ENCODE data around the gene ATOH8.
"Not testable (repeated sequence)": the region's sequence is repeated elsewhere in the genome, so short reads cannot be mapped to it uniquely, and the experiment has no call there.

Gene ATOH8

DNA sequence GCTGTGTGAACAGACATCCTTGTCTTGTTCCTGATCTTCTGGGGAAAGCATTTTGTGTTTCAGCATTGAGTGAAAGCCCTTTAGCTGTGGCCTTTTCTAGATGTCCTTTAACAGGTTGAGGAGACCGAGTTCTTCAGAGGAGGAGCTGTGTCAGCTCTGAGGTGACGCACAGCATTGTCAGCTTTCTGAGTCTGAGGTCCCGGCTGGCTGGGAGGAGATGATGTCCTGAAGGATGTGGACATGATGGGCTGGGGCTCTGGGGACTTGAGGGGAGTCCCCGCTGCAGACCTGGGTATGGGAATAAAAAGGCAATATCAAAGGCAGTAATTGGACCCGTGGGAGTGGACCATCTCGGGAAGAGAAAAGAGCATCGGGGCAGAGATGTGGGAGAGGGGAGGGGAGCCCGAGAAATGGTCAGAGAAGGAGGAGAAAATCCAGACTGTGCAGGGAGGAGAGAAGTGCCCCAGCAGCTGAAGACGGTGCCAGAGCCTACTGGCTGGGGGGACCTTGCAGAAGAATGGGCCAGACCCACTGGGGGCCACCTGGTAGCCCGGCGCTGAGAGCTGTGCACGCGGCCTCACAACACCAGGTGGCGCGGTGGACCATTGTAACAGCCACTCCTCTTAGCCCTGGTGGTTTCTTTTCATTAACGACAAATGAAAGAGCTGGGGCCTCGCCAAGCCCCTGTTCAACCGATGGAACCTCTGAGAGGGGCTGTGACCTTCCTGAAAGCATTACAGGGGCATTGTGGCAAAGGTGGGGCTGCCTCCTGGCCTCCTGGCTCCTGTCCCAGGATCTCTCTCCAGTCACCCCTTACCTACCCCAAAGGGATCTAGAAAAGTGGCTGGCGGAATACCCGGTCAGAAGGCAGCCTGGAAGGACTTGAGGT is 73.4 kb downstream of the ATOH8 start:
- peak; percentile 62 to 80 (median 72) for DNase-seq (ENCODE audit: low read depth in 2 of 3, low spot score in 1 of 3)

DNA sequence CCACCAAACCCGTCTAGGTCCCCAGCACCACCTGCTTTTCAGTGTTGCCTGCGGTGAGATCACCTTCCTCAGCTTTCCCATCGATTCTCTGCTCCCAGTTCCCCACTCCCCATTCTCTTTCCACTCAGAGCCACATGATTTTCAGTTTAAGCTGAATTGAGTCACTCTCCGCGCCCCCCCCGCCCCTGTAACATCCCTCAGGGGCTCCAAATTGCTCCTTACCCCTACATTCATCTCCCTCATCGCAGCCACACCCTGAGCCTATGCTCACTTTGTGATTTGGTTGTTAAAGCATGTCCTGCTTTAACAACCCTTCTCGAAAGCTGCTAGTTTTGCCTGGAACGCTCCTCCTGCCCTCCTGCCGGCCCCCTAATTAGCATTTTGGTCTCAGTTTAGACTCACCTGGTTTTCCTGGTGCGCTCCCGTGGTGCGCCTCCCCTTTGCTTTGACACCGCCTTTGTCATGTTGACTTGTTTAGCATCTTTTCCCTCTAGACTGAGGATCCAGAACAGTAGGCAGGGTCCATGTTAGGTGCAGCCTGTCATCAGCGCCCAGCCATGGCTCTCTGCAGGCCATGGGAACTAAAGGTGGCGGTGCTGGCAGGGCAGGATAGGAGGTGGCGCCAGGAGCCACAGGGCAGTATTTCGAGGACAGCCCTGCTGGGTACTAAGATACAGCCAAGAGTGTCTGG is 74.2 kb downstream of the ATOH8 start:
- DNase-seq (ENCODE audit: low read depth in 2 of 3, low spot score in 1 of 3) = no peak

DNA sequence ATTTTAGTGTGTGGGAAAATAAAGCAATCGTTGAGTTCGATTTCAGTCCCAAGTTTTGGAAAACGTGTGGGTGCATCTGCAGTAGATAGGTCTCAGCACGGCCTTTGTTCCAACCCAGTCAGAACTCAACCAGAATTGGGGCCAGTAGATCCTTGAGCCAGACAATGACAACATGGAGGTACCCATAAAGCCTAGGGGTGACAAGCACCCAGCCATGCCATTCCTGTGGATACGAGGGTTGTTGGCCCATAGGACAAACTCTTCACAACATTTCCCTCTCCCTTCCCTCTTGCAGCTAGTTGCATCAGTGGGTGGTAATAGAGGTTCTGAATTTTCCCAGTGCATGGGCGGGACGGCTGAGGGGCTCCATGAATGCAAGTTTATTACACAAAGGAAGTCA is 74.9 kb downstream of the ATOH8 start:
- no peak for DNase-seq (ENCODE audit: low read depth in 2 of 3, low spot score in 1 of 3)

DNA sequence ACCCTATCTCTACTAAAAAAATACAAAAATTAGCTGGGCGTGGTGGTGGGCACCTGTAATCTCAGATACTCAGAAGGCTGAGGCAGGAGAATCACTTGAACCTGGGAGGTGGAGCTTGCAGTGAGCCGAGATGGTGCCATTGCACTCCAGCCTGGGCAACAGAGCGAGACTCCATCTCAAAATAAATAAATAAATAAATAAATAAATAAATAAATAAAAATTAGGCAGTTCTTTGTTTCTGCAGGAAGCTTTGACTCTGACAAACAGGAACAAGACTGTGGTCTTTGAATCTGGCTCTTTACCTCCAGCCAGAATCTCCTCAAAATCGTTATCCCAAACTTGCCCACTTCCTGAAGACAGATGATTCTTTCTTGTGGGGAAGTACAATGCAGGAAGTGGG is 75.6 kb downstream of the ATOH8 start:
- DNase-seq (ENCODE audit: low read depth in 2 of 3, low spot score in 1 of 3) = not testable (repeated sequence)

DNA sequence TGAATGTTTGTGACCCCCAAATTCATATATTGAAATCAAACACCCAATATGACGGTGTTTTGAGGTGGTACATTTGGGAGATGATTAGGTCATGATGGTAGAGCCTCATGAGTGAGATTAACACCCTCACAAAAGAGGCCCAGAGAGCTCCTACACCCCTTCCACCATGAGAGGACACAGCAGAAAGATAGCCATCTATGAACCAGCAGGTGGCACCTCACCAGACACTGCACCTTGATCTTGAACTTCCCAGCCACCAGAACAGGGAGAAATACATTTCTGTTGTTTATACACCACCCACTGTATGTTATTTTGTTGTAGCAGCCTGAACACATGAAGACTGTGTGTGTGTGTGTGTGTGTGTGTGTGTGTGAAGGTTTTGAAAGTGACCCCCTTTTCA is 76.9 kb downstream of the ATOH8 start:
- no peak for DNase-seq (ENCODE audit: low read depth in 2 of 3, low spot score in 1 of 3)

DNA sequence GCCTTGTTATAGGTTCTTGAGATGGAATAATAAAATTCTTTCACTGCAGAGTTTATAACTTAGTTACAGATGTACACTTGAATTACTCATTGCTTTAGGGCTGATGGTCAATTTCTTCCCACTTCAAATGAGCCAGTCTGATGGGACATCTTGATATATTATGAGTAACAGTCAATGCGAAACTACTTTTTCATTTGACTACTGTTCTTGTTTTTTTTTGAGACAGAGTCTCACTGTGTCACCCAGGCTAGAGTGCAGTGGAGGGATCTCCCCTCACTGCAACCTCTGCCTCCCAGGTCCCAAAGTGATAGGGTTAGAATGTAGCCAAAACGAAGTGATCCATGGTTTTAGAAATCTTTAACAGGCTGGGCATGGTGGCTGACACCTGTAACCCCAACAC is 77.9 kb downstream of the ATOH8 start:
- DNase-seq (ENCODE audit: low read depth in 2 of 3, low spot score in 1 of 3) = no peak

DNA sequence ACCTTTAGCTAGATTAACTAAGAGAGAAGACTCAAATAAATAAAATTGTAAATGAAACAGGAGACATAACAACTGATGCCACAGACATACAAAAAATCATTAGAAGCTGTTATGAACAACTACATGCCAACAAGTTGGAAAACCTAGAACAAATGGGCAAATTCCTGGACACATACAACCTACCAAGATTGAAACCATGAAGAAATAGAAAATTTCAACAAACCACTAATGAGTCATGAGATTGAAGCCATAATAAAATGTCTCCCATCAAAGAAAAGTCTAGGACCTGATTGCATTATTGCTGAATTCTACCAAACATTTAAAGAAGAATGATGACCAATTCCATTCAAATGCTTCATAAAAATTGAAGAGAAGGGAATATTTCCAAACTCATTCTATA is 80.7 kb downstream of the ATOH8 start:
- DNase-seq (ENCODE audit: low read depth in 2 of 3, low spot score in 1 of 3) = no peak

Data from stimulated activated CD4-positive, alpha-beta T cell treated with anti-CD3 and anti-CD28 coated beads, Interleukin-12 subunit alpha, Interleukin-12 subunit beta, amount 100 ng/mL, for 48 hours (primary cell).